Astrocyte of the hippocampus (primary cell): ENCODE measurements around the gene PSMB1.
"Not testable (repeated sequence)": the region's sequence is repeated elsewhere in the genome, so short reads cannot be mapped to it uniquely, and the experiment has no call there.

Experiments
- DNase-seq: peaks from one replicate; pipeline ENCODE4 v3.0.0; 2011; ENCODE audit warnings: low read depth, low spot score

PSMB1 gene

GRCh38 chr6:170535004-170535403 is 18.1 kb downstream of the PSMB1 start:
- DNase-seq: no peak

- DNase-seq: no peak
These were observed 19.3 kb downstream of the PSMB1 start for GRCh38 chr6:170533792-170534191.

- DNase-seq: no peak
These were observed 20.1 kb downstream of the PSMB1 start for GRCh38 chr6:170532867-170533488.

- DNase-seq: peak; percentile 88
These were observed 23.2 kb downstream of the PSMB1 start for GRCh38 chr6:170529839-170530469.

- DNase-seq: not testable (repeated sequence)
These were observed 25.1 kb downstream of the PSMB1 start for GRCh38 chr6:170527995-170528394.

- no peak for DNase-seq
These were observed 27.3 kb downstream of the PSMB1 start for GRCh38 chr6:170525795-170526194.

- no peak for DNase-seq
These were observed 29.0 kb downstream of the PSMB1 start for GRCh38 chr6:170524172-170524502.

GRCh38 chr6:170523256-170524171 is 29.6 kb downstream of the PSMB1 start:
- no peak for DNase-seq

- peak; percentile 50 for DNase-seq
These were observed 30.4 kb downstream of the PSMB1 start for GRCh38 chr6:170522565-170523183.

- DNase-seq: peak; percentile 76
These were observed 36.1 kb downstream of the PSMB1 start for GRCh38 chr6:170516783-170517616.

- DNase-seq: no peak
These were observed 38.2 kb downstream of the PSMB1 start for GRCh38 chr6:170514908-170515307.

GRCh38 chr6:170512249-170512648 is 40.9 kb downstream of the PSMB1 start:
- DNase-seq: no peak

- DNase-seq: no peak
These were observed 42.5 kb downstream of the PSMB1 start for GRCh38 chr6:170510631-170511030.

GRCh38 chr6:170509723-170510018 is 43.4 kb downstream of the PSMB1 start:
- DNase-seq: no peak

GRCh38 chr6:170508892-170509722 is 44.0 kb downstream of the PSMB1 start:
- DNase-seq: not testable (repeated sequence)

GRCh38 chr6:170508275-170508674 is 44.8 kb downstream of the PSMB1 start:
- not testable (repeated sequence) for DNase-seq

GRCh38 chr6:170507728-170508127 is 45.4 kb downstream of the PSMB1 start:
- DNase-seq: not testable (repeated sequence)

GRCh38 chr6:170506446-170506845 is 46.7 kb downstream of the PSMB1 start:
- no peak for DNase-seq

GRCh38 chr6:170505306-170505705 is 47.8 kb downstream of the PSMB1 start:
- no peak for DNase-seq

GRCh38 chr6:170504479-170504878 is 48.6 kb downstream of the PSMB1 start:
- no peak for DNase-seq

GRCh38 chr6:170503414-170503761 is 49.7 kb downstream of the PSMB1 start:
- no peak for DNase-seq
